ENCODE measurements around the gene SNU13.
"Not testable (repeated sequence)": the region's sequence is repeated elsewhere in the genome, so short reads cannot be mapped to it uniquely, and the experiment has no call there.

GRCh38 chr22:41634610-41635009 lies 54.1 kb downstream of the SNU13 start:
- not testable (repeated sequence) for TF ChIP-seq CTCF, POLR2A, POLR2AphosphoS5 (IDR thresholded peaks at IDR 0.05)

Measured in prostate gland (tissue), 2 donors.